Measurements from ENCODE around the gene AGBL3. TPM values are rescaled to one million over a fixed set of nuclear protein-coding genes. Genes with fewer than 3 reads are reported as not detected.
A peak's percentile ranks its signal among the peaks of the same experiment; 100 is the strongest.

AGBL3 gene
- total RNA-seq, 1 experiment from 2014 or later, result 2.1 TPM

DNA sequence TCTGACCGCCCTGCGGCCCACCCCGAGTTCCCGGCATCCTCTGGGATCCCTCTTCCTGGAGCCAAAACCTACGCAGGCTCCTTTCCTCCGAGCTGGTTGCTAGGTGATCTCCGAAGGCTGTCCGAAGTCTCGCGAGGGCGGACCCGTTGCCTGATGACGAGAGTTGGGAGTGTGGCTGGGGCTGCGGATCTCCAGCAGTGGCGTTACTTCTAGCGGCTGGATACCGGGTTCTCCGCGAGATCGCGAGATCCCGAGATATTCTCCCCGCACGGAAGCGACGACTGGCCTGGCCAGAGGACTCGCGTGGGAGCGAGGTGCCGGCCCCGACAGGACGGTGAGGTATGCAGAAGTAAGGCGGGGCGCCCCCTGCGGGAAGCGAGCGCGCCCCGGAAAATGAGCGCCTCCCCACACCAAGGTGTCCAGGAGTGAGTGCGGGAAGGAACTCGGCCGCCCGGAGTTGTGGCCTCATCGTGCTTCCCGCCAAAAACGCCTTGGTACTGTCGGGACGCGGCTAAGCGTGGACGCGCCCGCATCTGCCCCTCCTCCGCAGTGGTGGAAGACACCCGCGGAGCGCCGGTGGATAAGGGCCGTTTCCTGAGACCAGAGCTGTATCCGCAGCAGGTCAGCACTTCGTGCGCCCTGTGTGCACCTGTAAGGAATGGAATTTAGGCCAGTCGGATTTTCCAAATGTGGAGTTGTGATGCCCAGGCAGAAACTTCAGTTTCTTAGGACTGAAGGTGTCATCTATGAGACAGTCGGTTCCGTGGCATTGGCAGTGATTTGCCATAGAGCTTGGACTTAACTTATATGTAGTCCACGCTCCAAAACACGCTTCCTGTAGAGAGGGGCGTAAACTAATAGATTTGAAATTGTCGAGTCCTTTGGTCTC is at the start of gene AGBL3 (continued):
- TF ChIP-seq RELA (CRISPR knock-in tag; IDR thresholded peaks at IDR 0.05; ENCODE audit: borderline replicate concordance) (peak; percentile 50; the same call in 1 of the 2 replicates), SMAD3 (CRISPR knock-in tag; IDR thresholded peaks at IDR 0.05; ENCODE audit: borderline replicate concordance) (peak; percentile 85), SP1 (CRISPR knock-in tag; conservative IDR thresholded peaks at IDR 0.05) (no peak), USF1 (CRISPR knock-in tag; IDR thresholded peaks at IDR 0.05) (0 out of 2 replicates have a peak, but pooled peaks have one; percentile 44), OVOL2 (CRISPR knock-in tag; IDR thresholded peaks at IDR 0.05; ENCODE audit: borderline replicate concordance) (no peak), FOXP1 (CRISPR knock-in tag; IDR thresholded peaks at IDR 0.05; ENCODE audit: borderline replicate concordance) (peak; percentile 93), ZNF423 (CRISPR knock-in tag; IDR thresholded peaks at IDR 0.05) (no peak), HMGA2 (CRISPR knock-in tag; IDR thresholded peaks at IDR 0.05) (no peak), ZNF121 (CRISPR knock-in tag; IDR thresholded peaks at IDR 0.05) (no peak), E2F5 (CRISPR knock-in tag; IDR thresholded peaks at IDR 0.05) (peak; percentile 85), KAT7 (CRISPR knock-in tag; IDR thresholded peaks at IDR 0.05; ENCODE audit: borderline replicate concordance) (peak; percentile 84; the same call in 1 of the 2 replicates), NR3C1 (CRISPR knock-in tag; conservative IDR thresholded peaks at IDR 0.05; ENCODE audit: low read depth) (no peak), NR2C2 (CRISPR knock-in tag; IDR thresholded peaks at IDR 0.05) (no peak), ZNF281 (CRISPR knock-in tag; IDR thresholded peaks at IDR 0.05) (peak; percentile 80), RORB (CRISPR knock-in tag; IDR thresholded peaks at IDR 0.05) (no peak)
- TF ChIP-seq, protein P1, sequence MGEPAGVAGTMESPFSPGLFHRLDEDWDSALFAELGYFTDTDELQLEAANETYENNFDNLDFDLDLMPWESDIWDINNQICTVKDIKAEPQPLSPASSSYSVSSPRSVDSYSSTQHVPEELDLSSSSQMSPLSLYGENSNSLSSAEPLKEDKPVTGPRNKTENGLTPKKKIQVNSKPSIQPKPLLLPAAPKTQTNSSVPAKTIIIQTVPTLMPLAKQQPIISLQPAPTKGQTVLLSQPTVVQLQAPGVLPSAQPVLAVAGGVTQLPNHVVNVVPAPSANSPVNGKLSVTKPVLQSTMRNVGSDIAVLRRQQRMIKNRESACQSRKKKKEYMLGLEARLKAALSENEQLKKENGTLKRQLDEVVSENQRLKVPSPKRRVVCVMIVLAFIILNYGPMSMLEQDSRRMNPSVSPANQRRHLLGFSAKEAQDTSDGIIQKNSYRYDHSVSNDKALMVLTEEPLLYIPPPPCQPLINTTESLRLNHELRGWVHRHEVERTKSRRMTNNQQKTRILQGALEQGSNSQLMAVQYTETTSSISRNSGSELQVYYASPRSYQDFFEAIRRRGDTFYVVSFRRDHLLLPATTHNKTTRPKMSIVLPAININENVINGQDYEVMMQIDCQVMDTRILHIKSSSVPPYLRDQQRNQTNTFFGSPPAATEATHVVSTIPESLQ (CRISPR knock-in tag; IDR thresholded peaks at IDR 0.05), result no peak
- TF ChIP-seq, protein P2, sequence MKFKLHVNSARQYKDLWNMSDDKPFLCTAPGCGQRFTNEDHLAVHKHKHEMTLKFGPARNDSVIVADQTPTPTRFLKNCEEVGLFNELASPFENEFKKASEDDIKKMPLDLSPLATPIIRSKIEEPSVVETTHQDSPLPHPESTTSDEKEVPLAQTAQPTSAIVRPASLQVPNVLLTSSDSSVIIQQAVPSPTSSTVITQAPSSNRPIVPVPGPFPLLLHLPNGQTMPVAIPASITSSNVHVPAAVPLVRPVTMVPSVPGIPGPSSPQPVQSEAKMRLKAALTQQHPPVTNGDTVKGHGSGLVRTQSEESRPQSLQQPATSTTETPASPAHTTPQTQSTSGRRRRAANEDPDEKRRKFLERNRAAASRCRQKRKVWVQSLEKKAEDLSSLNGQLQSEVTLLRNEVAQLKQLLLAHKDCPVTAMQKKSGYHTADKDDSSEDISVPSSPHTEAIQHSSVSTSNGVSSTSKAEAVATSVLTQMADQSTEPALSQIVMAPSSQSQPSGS (CRISPR knock-in tag; IDR thresholded peaks at IDR 0.05; ENCODE audit: borderline replicate concordance, low read depth), result no peak
- TF ChIP-seq, protein P3, sequence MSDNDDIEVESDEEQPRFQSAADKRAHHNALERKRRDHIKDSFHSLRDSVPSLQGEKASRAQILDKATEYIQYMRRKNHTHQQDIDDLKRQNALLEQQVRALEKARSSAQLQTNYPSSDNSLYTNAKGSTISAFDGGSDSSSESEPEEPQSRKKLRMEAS (CRISPR knock-in tag; IDR thresholded peaks at IDR 0.05), result peak; percentile 94
- TF ChIP-seq, protein P4, sequence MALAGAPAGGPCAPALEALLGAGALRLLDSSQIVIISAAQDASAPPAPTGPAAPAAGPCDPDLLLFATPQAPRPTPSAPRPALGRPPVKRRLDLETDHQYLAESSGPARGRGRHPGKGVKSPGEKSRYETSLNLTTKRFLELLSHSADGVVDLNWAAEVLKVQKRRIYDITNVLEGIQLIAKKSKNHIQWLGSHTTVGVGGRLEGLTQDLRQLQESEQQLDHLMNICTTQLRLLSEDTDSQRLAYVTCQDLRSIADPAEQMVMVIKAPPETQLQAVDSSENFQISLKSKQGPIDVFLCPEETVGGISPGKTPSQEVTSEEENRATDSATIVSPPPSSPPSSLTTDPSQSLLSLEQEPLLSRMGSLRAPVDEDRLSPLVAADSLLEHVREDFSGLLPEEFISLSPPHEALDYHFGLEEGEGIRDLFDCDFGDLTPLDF (CRISPR knock-in tag; IDR thresholded peaks at IDR 0.05), result no peak
- TF ChIP-seq, protein P5, sequence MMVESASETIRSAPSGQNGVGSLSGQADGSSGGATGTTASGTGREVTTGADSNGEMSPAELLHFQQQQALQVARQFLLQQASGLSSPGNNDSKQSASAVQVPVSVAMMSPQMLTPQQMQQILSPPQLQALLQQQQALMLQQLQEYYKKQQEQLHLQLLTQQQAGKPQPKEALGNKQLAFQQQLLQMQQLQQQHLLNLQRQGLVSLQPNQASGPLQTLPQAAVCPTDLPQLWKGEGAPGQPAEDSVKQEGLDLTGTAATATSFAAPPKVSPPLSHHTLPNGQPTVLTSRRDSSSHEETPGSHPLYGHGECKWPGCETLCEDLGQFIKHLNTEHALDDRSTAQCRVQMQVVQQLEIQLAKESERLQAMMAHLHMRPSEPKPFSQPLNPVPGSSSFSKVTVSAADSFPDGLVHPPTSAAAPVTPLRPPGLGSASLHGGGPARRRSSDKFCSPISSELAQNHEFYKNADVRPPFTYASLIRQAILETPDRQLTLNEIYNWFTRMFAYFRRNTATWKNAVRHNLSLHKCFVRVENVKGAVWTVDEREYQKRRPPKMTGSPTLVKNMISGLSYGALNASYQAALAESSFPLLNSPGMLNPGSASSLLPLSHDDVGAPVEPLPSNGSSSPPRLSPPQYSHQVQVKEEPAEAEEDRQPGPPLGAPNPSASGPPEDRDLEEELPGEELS (CRISPR knock-in tag; IDR thresholded peaks at IDR 0.05), result peak; percentile 63; the same call in 1 of the 2 replicates
- TF ChIP-seq, protein P6, sequence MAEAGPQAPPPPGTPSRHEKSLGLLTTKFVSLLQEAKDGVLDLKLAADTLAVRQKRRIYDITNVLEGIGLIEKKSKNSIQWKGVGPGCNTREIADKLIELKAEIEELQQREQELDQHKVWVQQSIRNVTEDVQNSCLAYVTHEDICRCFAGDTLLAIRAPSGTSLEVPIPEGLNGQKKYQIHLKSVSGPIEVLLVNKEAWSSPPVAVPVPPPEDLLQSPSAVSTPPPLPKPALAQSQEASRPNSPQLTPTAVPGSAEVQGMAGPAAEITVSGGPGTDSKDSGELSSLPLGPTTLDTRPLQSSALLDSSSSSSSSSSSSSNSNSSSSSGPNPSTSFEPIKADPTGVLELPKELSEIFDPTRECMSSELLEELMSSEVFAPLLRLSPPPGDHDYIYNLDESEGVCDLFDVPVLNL (CRISPR knock-in tag; IDR thresholded peaks at IDR 0.05; ENCODE audit: borderline replicate concordance, low read depth), result no peak
- TF ChIP-seq, protein P7, sequence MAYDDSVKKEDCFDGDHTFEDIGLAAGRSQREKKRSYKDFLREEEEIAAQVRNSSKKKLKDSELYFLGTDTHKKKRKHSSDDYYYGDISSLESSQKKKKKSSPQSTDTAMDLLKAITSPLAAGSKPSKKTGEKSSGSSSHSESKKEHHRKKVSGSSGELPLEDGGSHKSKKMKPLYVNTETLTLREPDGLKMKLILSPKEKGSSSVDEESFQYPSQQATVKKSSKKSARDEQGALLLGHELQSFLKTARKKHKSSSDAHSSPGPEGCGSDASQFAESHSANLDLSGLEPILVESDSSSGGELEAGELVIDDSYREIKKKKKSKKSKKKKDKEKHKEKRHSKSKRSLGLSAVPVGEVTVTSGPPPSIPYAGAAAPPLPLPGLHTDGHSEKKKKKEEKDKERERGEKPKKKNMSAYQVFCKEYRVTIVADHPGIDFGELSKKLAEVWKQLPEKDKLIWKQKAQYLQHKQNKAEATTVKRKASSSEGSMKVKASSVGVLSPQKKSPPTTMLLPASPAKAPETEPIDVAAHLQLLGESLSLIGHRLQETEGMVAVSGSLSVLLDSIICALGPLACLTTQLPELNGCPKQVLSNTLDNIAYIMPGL (CRISPR knock-in tag; IDR thresholded peaks at IDR 0.05), result peak; percentile 98

Data from WTC11 (cell line).